Measurements from ENCODE around the gene HCST.

Gene HCST

DNA sequence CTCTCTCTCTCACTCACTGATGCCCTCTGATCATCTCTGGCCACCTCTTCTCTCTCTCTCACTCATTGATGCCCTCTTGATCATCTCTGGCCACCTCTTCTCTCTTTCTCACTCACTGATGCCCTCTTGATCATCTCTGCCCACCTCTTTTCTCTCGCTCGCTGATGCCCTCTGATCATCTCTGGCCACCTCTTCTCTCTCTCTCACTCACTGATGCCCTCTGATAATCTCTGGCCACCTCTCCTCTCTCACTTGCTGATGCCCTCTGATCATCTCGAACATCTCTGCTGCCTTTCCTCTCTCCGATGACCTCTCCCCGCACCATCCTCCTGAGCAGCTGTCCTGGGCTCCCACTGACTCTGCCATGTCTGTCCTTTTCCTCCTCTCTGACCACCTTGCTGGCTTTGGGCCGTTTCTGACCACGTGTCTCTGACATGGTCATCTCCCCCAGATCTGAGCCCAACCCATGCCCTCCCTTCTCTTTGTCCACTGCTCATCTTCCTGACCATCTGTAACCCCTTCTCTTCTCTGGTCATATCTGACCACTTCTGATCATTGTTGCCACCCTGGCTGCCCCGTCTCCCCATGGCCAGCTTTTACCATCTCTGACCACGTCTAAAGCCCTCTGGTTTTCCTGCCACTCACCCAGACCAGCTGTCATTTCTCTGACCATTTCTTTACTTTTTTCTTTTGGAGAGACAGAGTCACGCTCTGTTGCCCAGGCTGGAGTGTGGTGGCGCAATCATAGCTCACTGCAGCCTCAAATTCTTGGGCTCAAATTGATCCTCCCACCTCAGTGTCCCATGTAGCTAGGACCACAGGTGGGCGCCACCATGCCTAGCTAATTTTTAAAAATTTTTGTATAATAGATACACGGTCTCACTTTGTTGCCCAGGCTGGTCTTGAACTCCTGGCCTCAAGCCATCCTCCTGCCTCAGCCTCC, 36.2 kb downstream of the HCST start:
- no peak for DNase-seq

DNA sequence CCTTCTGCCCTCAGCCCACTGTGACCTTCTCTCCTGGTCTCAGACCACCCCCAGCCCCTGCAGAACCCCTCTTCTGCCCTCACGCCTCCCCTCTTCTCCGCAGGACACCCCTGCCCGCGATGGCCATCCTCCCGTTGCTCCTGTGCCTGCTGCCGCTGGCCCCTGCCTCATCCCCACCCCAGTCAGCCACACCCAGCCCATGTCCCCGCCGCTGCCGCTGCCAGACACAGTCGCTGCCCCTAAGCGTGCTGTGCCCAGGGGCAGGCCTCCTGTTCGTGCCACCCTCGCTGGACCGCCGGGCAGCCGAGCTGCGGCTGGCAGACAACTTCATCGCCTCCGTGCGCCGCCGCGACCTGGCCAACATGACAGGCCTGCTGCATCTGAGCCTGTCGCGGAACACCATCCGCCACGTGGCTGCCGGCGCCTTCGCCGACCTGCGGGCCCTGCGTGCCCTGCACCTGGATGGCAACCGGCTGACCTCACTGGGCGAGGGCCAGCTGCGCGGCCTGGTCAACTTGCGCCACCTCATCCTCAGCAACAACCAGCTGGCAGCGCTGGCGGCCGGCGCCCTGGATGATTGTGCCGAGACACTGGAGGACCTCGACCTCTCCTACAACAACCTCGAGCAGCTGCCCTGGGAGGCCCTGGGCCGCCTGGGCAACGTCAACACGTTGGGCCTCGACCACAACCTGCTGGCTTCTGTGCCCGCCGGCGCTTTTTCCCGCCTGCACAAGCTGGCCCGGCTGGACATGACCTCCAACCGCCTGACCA, 37.2 kb downstream of the HCST start:
- DNase-seq, result no peak

DNA sequence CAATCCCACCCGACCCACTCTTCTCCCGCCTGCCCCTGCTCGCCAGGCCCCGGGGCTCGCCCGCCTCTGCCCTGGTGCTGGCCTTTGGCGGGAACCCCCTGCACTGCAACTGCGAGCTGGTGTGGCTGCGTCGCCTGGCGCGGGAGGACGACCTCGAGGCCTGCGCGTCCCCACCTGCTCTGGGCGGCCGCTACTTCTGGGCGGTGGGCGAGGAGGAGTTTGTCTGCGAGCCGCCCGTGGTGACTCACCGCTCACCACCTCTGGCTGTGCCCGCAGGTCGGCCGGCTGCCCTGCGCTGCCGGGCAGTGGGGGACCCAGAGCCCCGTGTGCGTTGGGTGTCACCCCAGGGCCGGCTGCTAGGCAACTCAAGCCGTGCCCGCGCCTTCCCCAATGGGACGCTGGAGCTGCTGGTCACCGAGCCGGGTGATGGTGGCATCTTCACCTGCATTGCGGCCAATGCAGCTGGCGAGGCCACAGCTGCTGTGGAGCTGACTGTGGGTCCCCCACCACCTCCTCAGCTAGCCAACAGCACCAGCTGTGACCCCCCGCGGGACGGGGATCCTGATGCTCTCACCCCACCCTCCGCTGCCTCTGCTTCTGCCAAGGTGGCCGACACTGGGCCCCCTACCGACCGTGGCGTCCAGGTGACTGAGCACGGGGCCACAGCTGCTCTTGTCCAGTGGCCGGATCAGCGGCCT, 37.9 kb downstream of the HCST start:
- DNase-seq, result no peak

DNA sequence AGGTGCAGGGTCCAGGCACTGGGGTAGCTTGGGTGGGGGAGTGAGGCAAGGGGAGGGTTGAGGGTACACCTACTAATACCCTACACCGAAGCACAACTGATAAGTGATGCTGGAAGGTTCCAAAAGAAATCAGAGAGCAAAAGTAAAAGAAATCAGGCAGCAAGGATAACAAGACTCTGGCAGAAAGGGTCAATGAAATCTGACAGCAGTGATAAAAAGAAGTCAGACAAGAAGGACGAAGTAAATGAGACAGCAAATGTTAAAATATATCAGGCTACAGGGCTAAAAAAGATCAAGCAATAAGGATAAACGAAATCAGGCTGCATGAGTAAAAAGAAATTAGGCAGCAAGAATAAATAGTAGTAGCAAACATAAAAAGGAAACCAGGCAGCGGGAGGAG, 38.5 kb downstream of the HCST start:
- no peak for DNase-seq

DNA sequence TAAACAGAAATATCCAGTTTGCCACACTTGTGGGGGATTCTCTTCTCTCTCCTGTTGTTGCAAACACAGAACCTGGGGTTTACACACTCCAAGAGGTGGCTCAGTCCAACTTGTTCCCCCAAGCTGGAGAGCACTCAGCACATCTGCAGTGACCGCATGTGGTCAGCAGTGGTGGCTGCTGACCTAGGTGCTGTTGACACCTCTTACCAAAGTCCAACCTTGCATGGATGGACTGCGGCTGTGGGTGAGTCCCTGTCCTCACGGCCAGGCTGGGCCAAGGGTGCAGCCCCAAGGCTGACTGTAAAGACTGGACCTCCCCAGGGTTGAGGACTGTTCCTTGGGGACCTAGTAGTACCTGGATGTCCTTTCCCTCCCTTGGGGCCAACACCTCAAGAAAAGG, 39.9 kb downstream of the HCST start:
- DNase-seq, result no peak

DNA sequence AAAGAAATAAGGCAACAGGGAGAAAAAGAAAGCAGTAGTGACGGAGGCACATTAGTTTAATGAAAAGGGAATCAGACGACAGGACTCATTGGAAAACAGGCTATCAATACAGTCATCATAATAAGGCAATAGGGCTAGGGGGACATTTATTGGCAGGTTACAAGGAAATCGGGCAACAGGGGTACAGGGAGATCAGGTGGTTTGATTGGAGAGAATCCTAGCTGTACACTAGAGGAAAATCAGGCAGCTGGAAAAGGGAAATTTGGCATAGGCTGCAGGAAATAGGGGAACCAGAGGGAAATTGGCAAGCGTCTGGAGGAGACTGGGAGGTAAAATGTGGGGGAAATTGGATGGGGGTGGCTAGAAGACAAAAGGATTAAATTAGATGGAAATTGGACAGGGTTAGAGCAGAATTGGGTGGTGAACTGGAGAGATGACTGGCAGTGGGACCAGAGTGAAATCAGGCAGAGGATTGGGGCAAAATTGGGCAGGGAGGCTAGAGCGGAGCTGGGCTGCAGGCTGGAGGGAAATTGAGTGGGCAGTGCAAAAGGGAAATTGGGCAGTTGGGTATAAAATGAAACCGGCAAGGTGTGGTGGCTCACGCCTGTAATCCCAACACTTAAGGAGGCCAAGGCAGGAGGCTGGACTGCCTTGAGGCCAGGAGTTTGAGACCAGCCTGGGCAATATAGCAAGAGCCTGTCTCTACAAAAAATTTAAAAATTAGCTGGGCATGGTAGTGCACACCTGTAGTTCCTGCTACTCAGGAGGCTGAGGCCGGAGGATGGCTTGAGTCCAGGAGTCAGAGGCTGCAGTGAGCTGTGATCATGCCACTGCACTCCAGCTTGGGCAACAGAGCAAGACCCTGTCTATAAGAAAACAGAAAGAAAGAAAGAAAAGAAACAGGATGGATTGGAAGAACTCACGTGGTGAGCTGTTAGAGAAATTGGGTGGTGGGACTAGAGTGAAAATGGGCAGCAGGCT, 41.3 kb downstream of the HCST start:
- DNase-seq, result no peak

DNA sequence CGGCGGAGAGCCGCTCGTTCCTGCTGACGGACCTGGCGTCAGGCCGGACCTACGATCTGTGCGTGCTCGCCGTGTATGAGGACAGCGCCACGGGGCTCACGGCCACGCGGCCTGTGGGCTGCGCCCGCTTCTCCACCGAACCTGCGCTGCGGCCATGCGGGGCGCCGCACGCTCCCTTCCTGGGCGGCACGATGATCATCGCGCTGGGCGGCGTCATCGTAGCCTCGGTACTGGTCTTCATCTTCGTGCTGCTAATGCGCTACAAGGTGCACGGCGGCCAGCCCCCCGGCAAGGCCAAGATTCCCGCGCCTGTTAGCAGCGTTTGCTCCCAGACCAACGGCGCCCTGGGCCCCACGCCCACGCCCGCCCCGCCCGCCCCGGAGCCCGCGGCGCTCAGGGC, 42.2 kb downstream of the HCST start:
- no peak for DNase-seq

DNA sequence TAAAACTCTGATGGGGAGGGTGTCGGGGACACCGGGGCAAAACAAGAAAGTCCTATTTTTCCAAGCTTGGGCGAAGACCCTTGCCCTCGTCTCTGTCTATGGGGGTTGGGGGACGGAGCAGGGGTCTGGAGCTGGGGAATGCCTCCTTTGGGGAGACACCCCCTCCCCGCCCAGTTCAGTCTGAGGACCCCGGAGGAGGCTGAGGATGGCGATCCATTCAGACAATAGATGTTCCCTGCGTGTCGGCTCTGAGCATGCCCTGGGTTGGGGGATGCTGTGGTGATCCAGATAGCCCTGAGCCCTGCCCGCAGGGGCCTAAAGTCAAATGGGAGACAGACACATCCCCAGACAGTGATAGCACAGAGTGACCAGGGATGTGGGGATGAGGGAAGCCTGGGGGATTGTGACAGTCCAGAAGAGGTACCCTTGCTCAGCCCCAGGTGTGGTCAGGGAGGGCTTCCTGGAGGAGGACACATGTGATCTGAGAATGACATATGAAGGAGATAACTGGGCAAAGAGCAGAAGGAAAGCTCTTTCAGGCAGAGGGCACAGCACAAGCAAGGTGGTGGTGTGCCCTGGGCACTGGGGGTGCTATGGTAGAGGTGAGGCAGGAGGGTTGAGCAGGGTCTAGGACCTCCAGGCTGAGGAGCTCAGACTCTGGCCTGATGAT, 42.9 kb downstream of the HCST start:
- no peak for DNase-seq

DNA sequence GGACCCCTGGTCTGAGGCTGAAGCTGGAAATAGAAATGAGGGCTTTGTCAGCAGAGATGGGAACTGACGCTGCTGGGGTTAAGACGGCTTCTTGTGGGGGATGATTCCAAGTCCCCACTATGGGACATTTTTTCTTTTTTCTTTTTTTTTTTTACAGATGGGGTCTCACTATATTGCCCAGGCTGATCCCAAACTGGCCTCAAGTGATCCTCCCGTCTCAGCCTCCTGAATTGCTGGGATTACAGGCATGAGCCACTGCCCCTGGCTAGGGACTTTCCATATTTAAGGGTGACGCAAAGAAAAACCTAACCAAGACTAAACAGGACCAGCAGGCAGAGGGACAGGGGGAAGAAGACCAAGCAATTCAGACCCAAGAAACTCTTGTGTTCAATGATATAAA, 43.9 kb downstream of the HCST start:
- no peak for DNase-seq

DNA sequence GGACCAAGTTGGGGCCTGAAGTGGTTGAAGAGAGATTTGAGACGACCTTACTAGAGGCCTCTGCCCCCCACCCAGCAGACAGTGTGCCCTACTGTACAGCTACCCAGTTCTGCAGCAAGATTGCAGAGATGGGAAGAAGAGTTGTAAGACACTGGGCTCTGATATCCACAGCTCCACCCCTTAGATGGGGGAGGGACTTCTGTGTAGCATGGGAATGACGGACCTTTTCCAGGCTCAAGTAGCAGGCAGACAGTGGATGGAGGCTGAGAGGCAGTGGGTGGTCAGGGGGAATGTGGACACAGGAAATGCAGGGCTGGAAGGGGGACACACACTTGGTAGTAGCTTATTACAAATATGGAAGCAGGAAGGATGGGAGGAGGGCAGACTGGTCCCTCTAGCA, 46.8 kb downstream of the HCST start:
- DNase-seq, result no peak
